Activated T-helper 2 cell treated with anti-CD3 and anti-CD28 coated beads, Interferon-gamma antibody, Interleukin-2, Interleukin-4, amounts not matched to agents 10 μg/mL and 5 μg/mL and 100 μg/mL, durations not matched to agents 14 hours and 24 hours and 36 hours (primary cell): Measurements from ENCODE around the gene SLC2A1. TPM values are rescaled to one million over a fixed set of nuclear protein-coding genes. Genes with fewer than 3 reads are reported as not detected.

Experiments used
- DNase-seq: peaks from one replicate; pipeline ENCODE4 v3.0.0; 2021; ENCODE audit warnings: low spot score
- H3K27ac Mint-ChIP-seq: one replicate; pipeline ENCODE4 v1.8.0; 2021; ENCODE audit warnings: mixed read lengths
- H3K27me3 Mint-ChIP-seq: one replicate; pipeline ENCODE4 v1.8.0; 2021; ENCODE audit warnings: low read depth, mixed read lengths
- H3K36me3 Mint-ChIP-seq: one replicate; pipeline ENCODE4 v1.8.0; 2021; ENCODE audit warnings: low read depth, mixed read lengths
- H3K4me1 Mint-ChIP-seq: one replicate; pipeline ENCODE4 v1.8.0; 2021; ENCODE audit warnings: low read depth, mixed read lengths
- H3K4me3 Mint-ChIP-seq: one replicate; pipeline ENCODE4 v1.8.0; 2021; ENCODE audit warnings: low read depth, mild to moderate bottlenecking, moderate library complexity, mixed read lengths
- H3K9me3 Mint-ChIP-seq: one replicate; pipeline ENCODE4 v1.8.0; 2021; ENCODE audit warnings: mixed read lengths
- intact Hi-C: fragments of 100-400 bp; cut with micrococcal nuclease; formaldehyde crosslinking; loops from one replicate; pipeline ENCODE4 v1.15.1; 2023
- total RNA-seq: library from RNA; stranded (reverse); gene quantifications from 2 replicates; pipeline ENCODE4 v1.2.3, GENCODE V29; 2022

The SLC2A1 gene
- total RNA-seq, 1 donor from 2014 or later: 155 TPM

GRCh38 chr1:42933060-42933586 lies 25.5 kb downstream of the SLC2A1 start:
- no peaks in the 10 kb centered on the region for H3K27me3 Mint-ChIP-seq
- DNase-seq: no peak
- peaks cover 80% of the 10 kb centered on the region for H3K4me1 Mint-ChIP-seq
- no peaks in the 10 kb centered on the region for H3K9me3 Mint-ChIP-seq
- peak overlapping the region; percentile 55 for H3K4me3 Mint-ChIP-seq
- peak overlapping the region; percentile 91 for H3K27ac Mint-ChIP-seq
- intact Hi-C loops: no loop called here
- H3K36me3 Mint-ChIP-seq: peaks cover 85% of the 10 kb centered on the region

GRCh38 chr1:42932442-42932941 lies 26.2 kb downstream of the SLC2A1 start:
- H3K36me3 Mint-ChIP-seq: peaks cover 85% of the 10 kb centered on the region
- no peak for DNase-seq
- intact Hi-C loops: loop anchor here (1.0 kb wide), 3 partner anchors 9 to 25 kb away; no protein-coding TSS in a partner anchor
- no peaks in the 10 kb centered on the region for H3K9me3 Mint-ChIP-seq
- H3K4me1 Mint-ChIP-seq: peaks cover 73% of the 10 kb centered on the region
- H3K27me3 Mint-ChIP-seq: no peaks in the 10 kb centered on the region
- H3K27ac Mint-ChIP-seq: peak overlapping the region; percentile 91
- peak overlapping the region; percentile 54 for H3K4me3 Mint-ChIP-seq

- Mint-ChIP-seq H3K4me3 (peak overlapping the region; percentile 54), H3K27me3 (no peaks in the 10 kb centered on the region), H3K36me3 (peaks cover 85% of the 10 kb centered on the region), H3K9me3 (no peaks in the 10 kb centered on the region), H3K27ac (peak overlapping the region; percentile 91), H3K4me1 (peaks cover 68% of the 10 kb centered on the region)
- peak; percentile 79 for DNase-seq
- intact Hi-C loops: loop anchor here (1.0 kb wide), 3 partner anchors 9 to 25 kb away; no protein-coding TSS in a partner anchor
These were observed 26.7 kb downstream of the SLC2A1 start for GRCh38 chr1:42931911-42932422.

GRCh38 chr1:42931108-42931539 lies 27.5 kb downstream of the SLC2A1 start:
- H3K9me3 Mint-ChIP-seq: no peaks in the 10 kb centered on the region
- intact Hi-C loops: no loop called here
- H3K27ac Mint-ChIP-seq: peak overlapping the region; percentile 91
- H3K36me3 Mint-ChIP-seq: peaks cover 84% of the 10 kb centered on the region
- H3K27me3 Mint-ChIP-seq: no peaks in the 10 kb centered on the region
- H3K4me3 Mint-ChIP-seq: peak overlapping the region; percentile 54
- DNase-seq: peak; percentile 57
- H3K4me1 Mint-ChIP-seq: peaks cover 66% of the 10 kb centered on the region

GRCh38 chr1:42930178-42931107 lies 28.2 kb downstream of the SLC2A1 start:
- no peak for DNase-seq
- H3K4me3 Mint-ChIP-seq: peak overlapping the region; percentile 54
- H3K27ac Mint-ChIP-seq: peak overlapping the region; percentile 91
- H3K4me1 Mint-ChIP-seq: peaks cover 66% of the 10 kb centered on the region
- H3K27me3 Mint-ChIP-seq: no peaks in the 10 kb centered on the region
- intact Hi-C loops: no loop called here
- peaks cover 91% of the 10 kb centered on the region for H3K36me3 Mint-ChIP-seq
- H3K9me3 Mint-ChIP-seq: no peaks in the 10 kb centered on the region

- H3K27ac Mint-ChIP-seq: peak overlapping the region; percentile 71
- intact Hi-C loops: no loop called here
These were observed 29.1 kb downstream of the SLC2A1 start for GRCh38 chr1:42929434-42930177.

GRCh38 chr1:42928859-42929258 lies 29.8 kb downstream of the SLC2A1 start:
- H3K4me1 Mint-ChIP-seq: peaks cover 59% of the 10 kb centered on the region
- H3K27me3 Mint-ChIP-seq: no peaks in the 10 kb centered on the region
- intact Hi-C loops: no loop called here
- H3K4me3 Mint-ChIP-seq: no peak overlapping the region
- DNase-seq: no peak
- H3K36me3 Mint-ChIP-seq: peaks cover 80% of the 10 kb centered on the region
- peak overlapping the region; percentile 71 for H3K27ac Mint-ChIP-seq
- no peaks in the 10 kb centered on the region for H3K9me3 Mint-ChIP-seq

More at GRCh38 chr1:42929434-42930177, 29.1 kb downstream of the SLC2A1 start:
- Mint-ChIP-seq H3K4me3 (no peak overlapping the region), H3K9me3 (no peaks in the 10 kb centered on the region), H3K27me3 (no peaks in the 10 kb centered on the region), H3K4me1 (peaks cover 63% of the 10 kb centered on the region), H3K36me3 (peaks cover 88% of the 10 kb centered on the region)
- DNase-seq: no peak

GRCh38 chr1:42927920-42928505 lies 30.7 kb downstream of the SLC2A1 start:
- H3K4me3 Mint-ChIP-seq: no peak overlapping the region
- intact Hi-C loops: no loop called here
- no peak for DNase-seq
- H3K4me1 Mint-ChIP-seq: peaks cover 57% of the 10 kb centered on the region
- H3K9me3 Mint-ChIP-seq: no peaks in the 10 kb centered on the region
- peak overlapping the region; percentile 71 for H3K27ac Mint-ChIP-seq
- peaks cover 73% of the 10 kb centered on the region for H3K36me3 Mint-ChIP-seq
- H3K27me3 Mint-ChIP-seq: no peaks in the 10 kb centered on the region

- peaks cover 71% of the 10 kb centered on the region for H3K36me3 Mint-ChIP-seq
- no peak for DNase-seq
- peak overlapping the region; percentile 29 for H3K27ac Mint-ChIP-seq
- H3K9me3 Mint-ChIP-seq: no peaks in the 10 kb centered on the region
- peaks cover 56% of the 10 kb centered on the region for H3K4me1 Mint-ChIP-seq
- H3K27me3 Mint-ChIP-seq: no peaks in the 10 kb centered on the region
- intact Hi-C loops: no loop called here
- H3K4me3 Mint-ChIP-seq: no peak overlapping the region
These were observed 31.3 kb downstream of the SLC2A1 start for GRCh38 chr1:42927274-42927841.

GRCh38 chr1:42926879-42927242 lies 31.8 kb downstream of the SLC2A1 start:
- no peak overlapping the region for H3K4me3 Mint-ChIP-seq
- DNase-seq: no peak
- no peaks in the 10 kb centered on the region for H3K27me3 Mint-ChIP-seq
- H3K27ac Mint-ChIP-seq: no peak overlapping the region
- no peaks in the 10 kb centered on the region for H3K9me3 Mint-ChIP-seq
- peaks cover 68% of the 10 kb centered on the region for H3K36me3 Mint-ChIP-seq
- intact Hi-C loops: no loop called here
- peaks cover 51% of the 10 kb centered on the region for H3K4me1 Mint-ChIP-seq

- Mint-ChIP-seq H3K27me3 (no peaks in the 10 kb centered on the region), H3K9me3 (no peaks in the 10 kb centered on the region), H3K36me3 (peaks cover 63% of the 10 kb centered on the region), H3K4me1 (peaks cover 48% of the 10 kb centered on the region), H3K27ac (no peak overlapping the region), H3K4me3 (no peak overlapping the region)
- intact Hi-C loops: no loop called here
- no peak for DNase-seq
These were observed 32.3 kb downstream of the SLC2A1 start for GRCh38 chr1:42926235-42926878.
